ENCODE measurements around the gene PDCD5.

PDCD5 gene

DNA sequence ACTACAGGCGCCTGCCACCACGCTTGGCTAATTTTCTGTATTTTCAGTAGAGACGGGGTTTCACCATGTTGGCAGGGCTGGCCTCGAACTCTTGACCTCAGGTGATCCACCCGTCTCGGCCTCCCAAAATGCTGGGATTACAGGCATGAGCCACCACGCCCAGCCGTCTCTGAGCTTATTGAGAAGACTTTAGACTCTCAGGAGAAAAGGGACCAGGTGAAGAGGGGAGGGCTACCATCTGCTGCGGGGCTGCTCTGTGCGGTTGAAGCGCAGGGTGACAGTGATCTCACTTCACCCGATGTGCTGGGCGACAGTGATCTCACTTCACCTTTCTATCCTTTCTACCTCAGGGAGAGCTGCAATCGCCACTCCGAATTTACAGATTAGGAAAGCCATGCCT, 25.3 kb downstream of the PDCD5 start:
- TF ChIP-seq, protein P1, sequence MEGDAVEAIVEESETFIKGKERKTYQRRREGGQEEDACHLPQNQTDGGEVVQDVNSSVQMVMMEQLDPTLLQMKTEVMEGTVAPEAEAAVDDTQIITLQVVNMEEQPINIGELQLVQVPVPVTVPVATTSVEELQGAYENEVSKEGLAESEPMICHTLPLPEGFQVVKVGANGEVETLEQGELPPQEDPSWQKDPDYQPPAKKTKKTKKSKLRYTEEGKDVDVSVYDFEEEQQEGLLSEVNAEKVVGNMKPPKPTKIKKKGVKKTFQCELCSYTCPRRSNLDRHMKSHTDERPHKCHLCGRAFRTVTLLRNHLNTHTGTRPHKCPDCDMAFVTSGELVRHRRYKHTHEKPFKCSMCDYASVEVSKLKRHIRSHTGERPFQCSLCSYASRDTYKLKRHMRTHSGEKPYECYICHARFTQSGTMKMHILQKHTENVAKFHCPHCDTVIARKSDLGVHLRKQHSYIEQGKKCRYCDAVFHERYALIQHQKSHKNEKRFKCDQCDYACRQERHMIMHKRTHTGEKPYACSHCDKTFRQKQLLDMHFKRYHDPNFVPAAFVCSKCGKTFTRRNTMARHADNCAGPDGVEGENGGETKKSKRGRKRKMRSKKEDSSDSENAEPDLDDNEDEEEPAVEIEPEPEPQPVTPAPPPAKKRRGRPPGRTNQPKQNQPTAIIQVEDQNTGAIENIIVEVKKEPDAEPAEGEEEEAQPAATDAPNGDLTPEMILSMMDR (IDR thresholded peaks at IDR 0.05; ENCODE audit: low read depth, low read length), result no peak
- no peak for DNase-seq (ENCODE audit: extremely low read depth, low read depth)

DNA sequence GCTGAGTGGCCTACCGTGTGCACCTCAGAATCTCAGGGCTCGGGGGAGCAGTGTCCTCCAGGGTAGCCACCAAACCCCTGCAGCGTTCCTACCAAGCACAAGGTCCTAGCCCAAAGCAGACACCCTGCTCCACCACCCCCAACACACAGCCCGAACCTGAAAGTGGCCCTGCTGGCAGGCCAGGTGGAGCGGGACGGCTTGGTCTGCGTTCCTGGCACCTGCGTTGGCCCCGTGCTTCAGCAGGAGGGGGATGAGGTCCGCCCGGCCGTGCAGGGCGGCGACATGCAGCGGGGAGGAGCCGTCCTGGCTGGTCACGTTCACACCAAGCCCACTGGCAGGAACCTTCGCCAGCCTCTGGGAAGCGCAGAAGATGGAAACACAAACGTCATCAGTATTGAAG, 26.5 kb downstream of the PDCD5 start:
- TF ChIP-seq, protein P1 (IDR thresholded peaks at IDR 0.05; ENCODE audit: low read depth, low read length), result no peak
- DNase-seq (ENCODE audit: extremely low read depth, low read depth), result no peak

DNA sequence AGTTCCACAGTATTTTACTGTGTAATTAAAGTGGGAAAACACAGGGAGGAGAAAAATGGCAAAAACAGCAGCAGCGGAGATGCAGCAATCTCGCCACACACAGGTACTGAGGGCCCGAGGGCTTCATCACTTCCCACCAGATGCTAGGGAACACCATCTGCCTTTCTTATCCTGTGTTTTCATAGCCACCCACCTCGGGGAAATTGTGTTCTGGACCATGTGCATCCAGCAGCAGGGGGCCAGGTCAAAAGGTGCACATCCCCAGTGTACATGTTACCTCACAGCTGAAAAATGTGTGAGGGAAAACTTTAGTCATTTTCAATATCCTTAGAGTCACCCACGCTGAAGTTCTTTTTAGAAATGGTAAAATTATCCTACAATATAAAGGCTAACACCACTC, 30.2 kb downstream of the PDCD5 start:
- TF ChIP-seq, protein P1 (IDR thresholded peaks at IDR 0.05; ENCODE audit: low read depth, low read length), result no peak

GRCh38 chr19:32613008-32613407, 32.0 kb downstream of the PDCD5 start:
- TF ChIP-seq, protein P1 (IDR thresholded peaks at IDR 0.05; ENCODE audit: low read depth, low read length), result no peak
- DNase-seq (ENCODE audit: extremely low read depth, low read depth), result no peak

More for the DNA sequence above, 30.2 kb downstream of the PDCD5 start:
- DNase-seq (ENCODE audit: extremely low read depth, low read depth), result no peak

DNA sequence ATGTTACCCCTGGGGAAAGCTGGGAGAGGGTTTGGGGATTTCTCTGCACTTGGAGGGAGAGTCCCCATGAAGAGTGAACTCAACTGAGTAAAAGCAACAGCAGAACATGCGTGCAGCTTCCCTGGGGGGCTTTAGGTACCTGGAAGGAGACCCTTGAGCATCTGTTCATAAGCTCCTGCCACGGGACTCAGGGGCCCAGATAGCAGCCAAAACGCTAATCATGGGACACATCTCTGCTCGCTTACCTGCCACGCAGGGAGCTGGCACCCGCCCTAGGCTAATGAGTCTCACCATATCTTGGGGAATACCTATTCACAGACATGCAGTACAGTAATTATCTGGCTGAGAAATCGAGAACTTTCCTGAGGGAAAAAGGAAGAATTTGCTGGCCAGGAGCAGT, 33.9 kb downstream of the PDCD5 start:
- DNase-seq (ENCODE audit: extremely low read depth, low read depth), result no peak

DNA sequence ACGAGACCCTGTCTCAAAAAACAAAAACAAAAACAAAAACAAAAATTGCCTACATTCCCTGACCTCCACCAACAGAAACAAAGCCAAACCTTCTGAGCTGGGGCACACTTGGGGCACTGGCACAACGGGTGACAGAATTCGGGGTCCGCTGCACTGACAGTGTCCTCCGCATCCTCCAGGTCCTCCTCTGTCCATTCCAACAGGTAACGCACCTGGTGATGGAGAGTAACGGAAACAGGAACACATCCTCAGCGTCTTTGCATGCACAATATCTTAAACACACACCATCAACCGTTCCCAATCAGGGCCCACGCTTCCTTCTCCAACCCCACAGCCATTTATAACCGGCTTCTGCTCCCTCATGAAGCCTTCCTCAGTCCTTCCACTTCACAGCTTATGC, 34.6 kb downstream of the PDCD5 start:
- DNase-seq (ENCODE audit: extremely low read depth, low read depth), result no peak
- TF ChIP-seq, protein P1 (IDR thresholded peaks at IDR 0.05; ENCODE audit: low read depth, low read length), result no peak

More for the DNA sequence above, 33.9 kb downstream of the PDCD5 start:
- TF ChIP-seq, protein P1 (IDR thresholded peaks at IDR 0.05; ENCODE audit: low read depth, low read length), result no peak

GRCh38 chr19:32619051-32619685, 38.2 kb downstream of the PDCD5 start:
- DNase-seq (ENCODE audit: extremely low read depth, low read depth), result no peak
- TF ChIP-seq, protein P1 (IDR thresholded peaks at IDR 0.05; ENCODE audit: low read depth, low read length), result no peak

Measured in AG09319 (cell line).